Prostate gland (tissue), 2 donors: Measurements from ENCODE around the gene COL4A2. TPM values are rescaled to one million over a fixed set of nuclear protein-coding genes. Genes with fewer than 3 reads are reported as not detected.

Source experiments
- DNase-seq: peaks from one replicate; pipeline ENCODE4 v3.0.0-alpha.2; 2019; ENCODE audit warnings: low spot score
- H3K27ac ChIP-seq, 2 donors: fragments of 200-600 bp; sonication (generic); 2 replicates each; pipeline ENCODE4 v1.5.1; 2017 to 2019
- H3K27me3 ChIP-seq: fragments of 200-600 bp; sonication (generic); replicated peaks from 2 replicates; pipeline ENCODE4 v1.5.1; 2019; ENCODE audit not compliant: insufficient read depth
- H3K36me3 ChIP-seq, 2 donors: fragments of 200-600 bp; sonication (generic); 1 replicate in 1 of 2; 2 replicates in 1 of 2; pipeline versions ENCODE4 v1.5.1 to v1.8.1; 2017 to 2019
- H3K4me1 ChIP-seq: fragments of 200-600 bp; sonication (generic); replicated peaks from 2 replicates; pipeline ENCODE4 v1.5.1; 2019
- H3K4me3 ChIP-seq, 2 donors: fragments of 200-600 bp; sonication (generic); 2 replicates each; pipeline ENCODE4 v1.5.1; 2017 to 2019
- H3K9me3 ChIP-seq: fragments of 200-600 bp; sonication (generic); 2 replicates; pipeline ENCODE4 v1.5.1; 2017
- CTCF ChIP-seq, 4 experiments: fragments of 200-600 bp in 2 of 4; fragments of 450-650 bp in 2 of 4; sonication (generic) in 2 of 4; IDR thresholded peaks; 1 replicate in 3 of 4; 2 replicates in 1 of 4; pipeline ENCODE4 v1.5.1; 2016 to 2019; ENCODE audit warnings: antibody characterized with exemption in 4 of 4, mild to moderate bottlenecking in 2 of 4, moderate library complexity in 2 of 4
- POLR2A ChIP-seq: fragments of 450-650 bp; IDR thresholded peaks from one replicate; pipeline ENCODE4 v1.6.1; 2016; ENCODE audit warnings: antibody characterized with exemption, mild to moderate bottlenecking
- POLR2AphosphoS5 ChIP-seq: sonication (generic); formaldehyde crosslinking; IDR thresholded peaks from one replicate; pipeline ENCODE4 v1.6.1; 2017; ENCODE audit warnings: antibody characterized with exemption
- WGBS: methylation state at CpG from one replicate; pipeline ENCODE4 v1.1.5; 2018; 5-methylcytosine and 5-hydroxymethylcytosine counted together
- intact Hi-C: fragments of 100-400 bp; cut with DNase I; formaldehyde crosslinking; loops from one replicate; pipeline ENCODE4 v1.14.2; 2022
- total RNA-seq, 2 donors: library from RNA; depleted of rRNA; stranded (reverse); fragments of >200 nt; gene quantifications; one replicate each; pipeline ENCODE4 v1.1.0, GENCODE V29; 2016

COL4A2 gene
- total RNA-seq, 2 donors from 2014 or later = 82.8 to 193 TPM

- Histone ChIP-seq H3K4me1 (no peaks in the 10 kb centered on the region), H3K4me3 (no peak overlapping the region), H3K27ac (no peak overlapping the region), H3K27me3 (no peaks in the 10 kb centered on the region), H3K9me3 (no peaks in the 10 kb centered on the region), H3K36me3 (no peaks in the 10 kb centered on the region)
- 85% methylated on average over 10 of the region's 10 CpGs for WGBS
- intact Hi-C loops = no loop called here
- TF ChIP-seq CTCF (IDR thresholded peaks at IDR 0.05) = no peak
- DNase-seq = no peak
Measured at GRCh38 chr13:110316196-110316595, 9.1 kb downstream of the COL4A2 start.

DNA sequence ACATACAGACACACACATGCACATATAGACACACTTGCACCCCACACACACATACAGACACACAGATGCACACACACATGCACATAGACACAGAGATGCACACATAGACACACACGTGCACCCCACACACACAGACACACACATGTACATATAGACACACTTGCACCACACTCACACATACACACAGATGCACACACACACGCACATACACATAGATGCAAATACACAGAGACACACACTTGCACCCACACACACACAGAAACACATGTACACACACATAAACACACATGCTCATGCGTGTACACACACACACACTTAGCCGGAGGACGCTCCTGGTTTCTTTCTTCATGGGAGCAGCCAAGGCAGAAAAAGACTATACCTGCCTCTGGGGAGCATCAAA is 10.0 kb downstream of the COL4A2 start:
- TF ChIP-seq POLR2AphosphoS5 (no peak), POLR2A (no peak), CTCF (IDR thresholded peaks at IDR 0.05) (no peak)
- no peaks in the 10 kb centered on the region for H3K4me1 ChIP-seq
- H3K27me3 ChIP-seq = no peaks in the 10 kb centered on the region
- WGBS = 70% methylated on average over 5 of the region's 5 CpGs
- H3K27ac ChIP-seq = no peak overlapping the region
- intact Hi-C loops = no loop called here
- DNase-seq = no peak
- no peaks in the 10 kb centered on the region for H3K9me3 ChIP-seq
- no peaks in the 10 kb centered on the region for H3K36me3 ChIP-seq
- H3K4me3 ChIP-seq = no peak overlapping the region

DNA sequence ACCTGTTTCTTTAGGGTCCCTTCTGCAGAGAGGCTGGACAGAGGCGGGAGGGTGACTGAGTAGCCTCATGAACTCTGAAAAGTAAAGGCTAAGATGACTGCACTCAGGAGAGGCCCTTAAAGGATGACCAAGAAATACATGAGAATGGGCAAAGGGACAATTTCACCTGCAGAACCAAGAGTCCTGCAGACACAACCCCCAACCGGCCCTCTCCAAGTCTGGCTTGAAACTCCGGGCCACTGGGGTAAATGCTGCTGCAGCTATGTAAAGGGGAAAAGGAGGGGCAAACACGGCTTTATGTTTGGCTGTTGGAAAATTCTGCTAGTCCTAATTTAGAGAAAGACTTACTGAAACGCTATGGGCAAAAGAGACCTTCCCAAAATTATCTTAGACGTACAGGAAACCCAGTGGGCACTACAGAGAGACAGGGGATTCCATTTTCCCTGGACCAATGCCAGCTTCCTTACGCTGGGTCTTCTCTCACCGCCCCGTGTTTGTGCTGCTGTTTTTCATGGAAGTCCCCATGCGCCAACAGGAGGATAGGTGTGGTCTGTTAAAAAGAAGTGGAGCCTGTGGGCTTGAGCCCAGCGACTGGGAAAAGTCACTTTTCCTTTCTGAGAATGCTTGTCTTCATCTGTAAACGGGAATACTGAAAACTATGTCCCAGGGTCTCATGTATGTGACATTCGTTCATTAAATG is 10.6 kb downstream of the COL4A2 start:
- Histone ChIP-seq H3K4me3 (no peak overlapping the region), H3K36me3 (no peaks in the 10 kb centered on the region), H3K27ac (no peak overlapping the region), H3K4me1 (no peaks in the 10 kb centered on the region), H3K27me3 (no peaks in the 10 kb centered on the region), H3K9me3 (no peaks in the 10 kb centered on the region)
- no peak for TF ChIP-seq POLR2A
- TF ChIP-seq CTCF (IDR thresholded peaks at IDR 0.05) = no peak
- TF ChIP-seq POLR2AphosphoS5 = no peak
- WGBS = 85% methylated on average over 13 of the region's 13 CpGs
- no peak for DNase-seq
- intact Hi-C loops = no loop called here

- intact Hi-C loops = no loop called here
Measured at GRCh38 chr13:110318920-110319319, 11.8 kb downstream of the COL4A2 start.

More at GRCh38 chr13:110318920-110319319, 11.8 kb downstream of the COL4A2 start:
- no peak for DNase-seq
- 83% methylated on average over 7 of the region's 7 CpGs for WGBS
- Histone ChIP-seq H3K27ac (peak overlapping the region; percentile 30 to 62), H3K4me1 (no peaks in the 10 kb centered on the region), H3K36me3 (no peaks in the 10 kb centered on the region), H3K4me3 (no peak overlapping the region), H3K9me3 (no peaks in the 10 kb centered on the region), H3K27me3 (no peaks in the 10 kb centered on the region)
- TF ChIP-seq POLR2AphosphoS5 (no peak), POLR2A (no peak), CTCF (IDR thresholded peaks at IDR 0.05) (no peak)
